Measurements from ENCODE around the gene TUBGCP3.
"Not testable (repeated sequence)": the region's sequence is repeated elsewhere in the genome, so short reads cannot be mapped to it uniquely, and the experiment has no call there.

GRCh38 chr13:112488343-112489050 lies 99.5 kb downstream of the TUBGCP3 start:
- TF ChIP-seq SPI1 (IDR thresholded peaks at IDR 0.05; ENCODE audit: low read depth, low read length); POLR2A (IDR thresholded peaks at IDR 0.05; ENCODE audit: low read depth, low read length); TAF1 (IDR thresholded peaks at IDR 0.05; ENCODE audit: low read depth, low read length); POU2F2 (IDR thresholded peaks at IDR 0.05; ENCODE audit: low read depth, low read length); POLR2AphosphoS5 (IDR thresholded peaks at IDR 0.05; ENCODE audit: low read depth, low read length); PAX5 (IDR thresholded peaks at IDR 0.05; ENCODE audit: insufficient read depth, low read length, severe bottlenecking): not testable (repeated sequence)
